Memory B cell (primary cell): ENCODE measurements around the gene DKKL1.
A peak's percentile ranks its signal among the peaks of the same experiment; 100 is the strongest.

ENCODE experiments used
- ATAC-seq: fragments of 150-1000 bp; cut with Tn5 transposase; 2 replicates; pipeline ENCODE4 v1.10.0; 2021; ENCODE audit warnings: low read depth, mild to moderate bottlenecking, moderate library complexity
- DNase-seq, 2 donors: peaks; one replicate each; pipeline ENCODE4 v3.0.0; 2022; ENCODE audit warnings: low spot score in 2 of 2
- H3K27ac Mint-ChIP-seq: one replicate; pipeline ENCODE4 v1.8.0; 2022; ENCODE audit warnings: mild to moderate bottlenecking, moderate library complexity, mixed read lengths
- H3K27me3 Mint-ChIP-seq: one replicate; pipeline ENCODE4 v1.8.0; 2022; ENCODE audit warnings: mixed read lengths
- H3K36me3 Mint-ChIP-seq: one replicate; pipeline ENCODE4 v1.8.0; 2022; ENCODE audit warnings: mild to moderate bottlenecking, mixed read lengths
- H3K4me1 Mint-ChIP-seq: one replicate; pipeline ENCODE4 v1.8.0; 2022; ENCODE audit warnings: mixed read lengths
- H3K4me3 Mint-ChIP-seq: one replicate; pipeline ENCODE4 v1.8.0; 2022; ENCODE audit warnings: mild to moderate bottlenecking, moderate library complexity, mixed read lengths
- H3K9me3 Mint-ChIP-seq: one replicate; pipeline ENCODE4 v1.8.0; 2022; ENCODE audit warnings: mixed read lengths

The DKKL1 gene

GRCh38 chr19:49390929-49391359 lies 27.3 kb downstream of the DKKL1 start:
- peak; percentile 40 to 61 for DNase-seq
- H3K9me3 Mint-ChIP-seq = peaks cover 1% of the 10 kb centered on the region
- no peaks in the 10 kb centered on the region for H3K36me3 Mint-ChIP-seq
- H3K4me3 Mint-ChIP-seq = peak overlapping the region; percentile 58
- H3K27ac Mint-ChIP-seq = peak overlapping the region; percentile 70
- no peaks in the 10 kb centered on the region for H3K27me3 Mint-ChIP-seq
- H3K4me1 Mint-ChIP-seq = peaks cover 29% of the 10 kb centered on the region
- peak; percentile 83 for ATAC-seq

GRCh38 chr19:49391581-49392399 lies 28.1 kb downstream of the DKKL1 start:
- Mint-ChIP-seq H3K27ac (peak overlapping the region; percentile 70), H3K9me3 (peaks cover 1% of the 10 kb centered on the region), H3K4me1 (peaks cover 29% of the 10 kb centered on the region), H3K36me3 (no peaks in the 10 kb centered on the region), H3K4me3 (no peak overlapping the region), H3K27me3 (no peaks in the 10 kb centered on the region)
- ATAC-seq = peak; percentile 50
- peak; percentile 69 to 70 for DNase-seq

- H3K36me3 Mint-ChIP-seq = no peaks in the 10 kb centered on the region
- DNase-seq = no peak
- peaks cover 23% of the 10 kb centered on the region for H3K4me1 Mint-ChIP-seq
- H3K9me3 Mint-ChIP-seq = no peaks in the 10 kb centered on the region
- ATAC-seq = no peak
- no peak overlapping the region for H3K4me3 Mint-ChIP-seq
- no peak overlapping the region for H3K27ac Mint-ChIP-seq
- H3K27me3 Mint-ChIP-seq = peaks cover 5% of the 10 kb centered on the region
These were observed 30.2 kb downstream of the DKKL1 start for GRCh38 chr19:49393881-49394280.

GRCh38 chr19:49395581-49396407 lies 32.1 kb downstream of the DKKL1 start:
- Mint-ChIP-seq H3K36me3 (no peaks in the 10 kb centered on the region), H3K4me1 (peaks cover 13% of the 10 kb centered on the region)

GRCh38 chr19:49396738-49397505 lies 33.2 kb downstream of the DKKL1 start:
- H3K4me3 Mint-ChIP-seq = no peak overlapping the region
- no peak for ATAC-seq
- no peak overlapping the region for H3K27ac Mint-ChIP-seq

More at GRCh38 chr19:49395581-49396407, 32.1 kb downstream of the DKKL1 start:
- Mint-ChIP-seq H3K27ac (no peak overlapping the region), H3K4me3 (no peak overlapping the region), H3K27me3 (peaks cover 5% of the 10 kb centered on the region), H3K9me3 (no peaks in the 10 kb centered on the region)
- ATAC-seq = no peak
- no peak for DNase-seq

GRCh38 chr19:49398001-49398615 lies 34.4 kb downstream of the DKKL1 start:
- no peaks in the 10 kb centered on the region for H3K36me3 Mint-ChIP-seq
- peaks cover 8% of the 10 kb centered on the region for H3K4me1 Mint-ChIP-seq
- H3K27me3 Mint-ChIP-seq = peaks cover 5% of the 10 kb centered on the region
- ATAC-seq = no peak
- H3K9me3 Mint-ChIP-seq = no peaks in the 10 kb centered on the region
- DNase-seq = no peak
- no peak overlapping the region for H3K27ac Mint-ChIP-seq
- H3K4me3 Mint-ChIP-seq = no peak overlapping the region

More at GRCh38 chr19:49396738-49397505, 33.2 kb downstream of the DKKL1 start:
- Mint-ChIP-seq H3K9me3 (no peaks in the 10 kb centered on the region), H3K27me3 (peaks cover 5% of the 10 kb centered on the region), H3K4me1 (peaks cover 8% of the 10 kb centered on the region), H3K36me3 (no peaks in the 10 kb centered on the region)
- no peak for DNase-seq

GRCh38 chr19:49398931-49399330 lies 35.3 kb downstream of the DKKL1 start:
- Mint-ChIP-seq H3K9me3 (no peaks in the 10 kb centered on the region), H3K4me1 (peaks cover 15% of the 10 kb centered on the region), H3K36me3 (no peaks in the 10 kb centered on the region), H3K27me3 (peaks cover 5% of the 10 kb centered on the region), H3K27ac (no peak overlapping the region), H3K4me3 (no peak overlapping the region)
- DNase-seq (no peak), ATAC-seq (no peak)

GRCh38 chr19:49400029-49400428 lies 36.4 kb downstream of the DKKL1 start:
- ATAC-seq (no peak), DNase-seq (no peak)
- Mint-ChIP-seq H3K27me3 (peaks cover 5% of the 10 kb centered on the region), H3K4me3 (no peak overlapping the region), H3K9me3 (no peaks in the 10 kb centered on the region), H3K36me3 (no peaks in the 10 kb centered on the region), H3K4me1 (peaks cover 16% of the 10 kb centered on the region), H3K27ac (no peak overlapping the region)

- H3K4me1 Mint-ChIP-seq = peaks cover 23% of the 10 kb centered on the region
- ATAC-seq = peak; percentile 85
These were observed 39.9 kb downstream of the DKKL1 start for GRCh38 chr19:49403404-49404187.

GRCh38 chr19:49407079-49407478 lies 43.4 kb downstream of the DKKL1 start:
- H3K4me3 Mint-ChIP-seq = no peak overlapping the region
- DNase-seq (no peak), ATAC-seq (no peak)
- no peaks in the 10 kb centered on the region for H3K27me3 Mint-ChIP-seq
- H3K36me3 Mint-ChIP-seq = no peaks in the 10 kb centered on the region
- H3K27ac Mint-ChIP-seq = no peak overlapping the region
- peaks cover 43% of the 10 kb centered on the region for H3K4me1 Mint-ChIP-seq
- peaks cover 1% of the 10 kb centered on the region for H3K9me3 Mint-ChIP-seq

More at GRCh38 chr19:49403404-49404187, 39.9 kb downstream of the DKKL1 start:
- peaks cover under 1% of the 10 kb centered on the region for H3K27me3 Mint-ChIP-seq
- no peak overlapping the region for H3K27ac Mint-ChIP-seq
- peak overlapping the region; percentile 37 for H3K4me3 Mint-ChIP-seq
- no peaks in the 10 kb centered on the region for H3K9me3 Mint-ChIP-seq
- no peaks in the 10 kb centered on the region for H3K36me3 Mint-ChIP-seq
- DNase-seq = no peak

GRCh38 chr19:49407482-49408015 lies 43.9 kb downstream of the DKKL1 start:
- Mint-ChIP-seq H3K36me3 (no peaks in the 10 kb centered on the region), H3K9me3 (peaks cover 1% of the 10 kb centered on the region), H3K27me3 (no peaks in the 10 kb centered on the region), H3K4me3 (no peak overlapping the region), H3K4me1 (peaks cover 47% of the 10 kb centered on the region), H3K27ac (no peak overlapping the region)
- DNase-seq (no peak), ATAC-seq (no peak)

- peaks cover 1% of the 10 kb centered on the region for H3K9me3 Mint-ChIP-seq
- H3K27ac Mint-ChIP-seq = peak overlapping the region; percentile 81
- ATAC-seq = no peak
These were observed 45.3 kb downstream of the DKKL1 start for GRCh38 chr19:49408816-49409440.

More at GRCh38 chr19:49408816-49409440, 45.3 kb downstream of the DKKL1 start:
- Mint-ChIP-seq H3K36me3 (no peaks in the 10 kb centered on the region), H3K4me3 (peak overlapping the region; percentile 43), H3K4me1 (peaks cover 36% of the 10 kb centered on the region), H3K27me3 (peaks cover 1% of the 10 kb centered on the region)
- DNase-seq = no peak
